ENCODE data around the gene SLC25A38. TPM values are rescaled to one million over a fixed set of nuclear protein-coding genes. Genes with fewer than 3 reads are reported as not detected.

Gene SLC25A38
- total and polyA plus RNA-seq, 4 donors: 18.0 to 31.2 (median 22.1) TPM

DNA sequence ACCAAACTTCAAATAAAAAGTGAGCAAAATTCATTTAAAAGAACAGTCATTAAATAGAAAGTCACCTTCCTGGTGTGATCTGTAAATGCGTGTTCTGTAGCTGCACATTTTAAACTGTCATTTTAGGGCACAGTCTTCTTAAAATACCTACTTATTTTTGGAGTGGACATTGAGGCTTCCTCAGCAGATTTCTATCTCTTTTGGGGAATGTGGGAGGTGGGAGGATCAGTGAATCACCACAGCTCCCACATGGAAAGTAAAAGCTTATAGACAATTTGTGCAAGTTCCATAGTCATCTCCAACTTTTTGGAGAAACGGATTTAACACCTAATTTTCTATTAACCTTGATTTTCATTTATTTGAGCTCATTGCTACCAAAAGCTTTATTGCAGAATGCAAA lies 63.3 kb downstream of the SLC25A38 start:
- no peak overlapping the region for H3K27ac ChIP-seq (ENCODE audit: low read depth in 1 of 2, low read length in 2 of 2)
- H3K4me1 ChIP-seq (ENCODE audit: control insufficient read depth in 1 of 2, insufficient read depth in 2 of 2, low read length in 2 of 2): no peaks in the 10 kb centered on the region
- intact Hi-C loops (cut with DNase I): no loop called here
- no peak overlapping the region for H3K4me3 ChIP-seq (ENCODE audit: low read length in 2 of 2)
- DNase-seq: no peak
- WGBS, 2 donors: 82 to 90% methylated on average over 2 of the region's 2 CpGs
- ATAC-seq (ENCODE audit: low FRiP score): no peak
- no peaks in the 10 kb centered on the region for H3K27me3 ChIP-seq (ENCODE audit: control insufficient read depth in 1 of 2, insufficient read depth in 2 of 2, low read length in 1 of 2)
- H3K9me3 ChIP-seq (ENCODE audit: control insufficient read depth, low read length): no peaks in the 10 kb centered on the region
- H3K36me3 ChIP-seq (ENCODE audit: control insufficient read depth in 1 of 2, insufficient read depth in 2 of 2, low read length in 1 of 2): no peaks in the 10 kb centered on the region

Other genes starting within 250 kb of the SLC25A38 start
- 100 to 1,000 TPM in 1 of 2 donors, 10 to 100 TPM in 1; 41.9 to 117 TPM for gene CSRNP1, start 229.8 kb upstream of the SLC25A38 start, total RNA-seq
- 10 to 100 TPM; 15.8 to 27.3 TPM for gene CSRNP1, start 229.8 kb upstream of the SLC25A38 start, polyA plus RNA-seq
- under 1 TPM in 1 of 2 donors, not detected in 1; 0.19 TPM for gene XIRP1, start 190.8 kb upstream of the SLC25A38 start, total RNA-seq
- gene XIRP1, start 190.8 kb upstream of the SLC25A38 start, polyA plus RNA-seq: under 1 TPM; 0.13 to 0.75 TPM
- 1 to 10 TPM in 1 of 2 donors, under 1 TPM in 1; 0.94 to 6.5 TPM for gene CX3CR1, start 103.3 kb upstream of the SLC25A38 start, total RNA-seq
- gene CX3CR1, start 103.3 kb upstream of the SLC25A38 start, polyA plus RNA-seq: under 1 TPM; 0.18 to 0.50 TPM
- gene CCR8, start 53.7 kb upstream of the SLC25A38 start, total RNA-seq: not detected
- not detected for gene CCR8, start 53.7 kb upstream of the SLC25A38 start, polyA plus RNA-seq
- gene RPSA, start 23.4 kb downstream of the SLC25A38 start, total RNA-seq: 100 to 1,000 TPM; 479 to 672 TPM
- 1,000 to 10,000 TPM; 1,232 to 1,557 TPM for gene RPSA, start 23.4 kb downstream of the SLC25A38 start, polyA plus RNA-seq
- under 1 TPM in 1 of 2 donors, not detected in 1; 0.23 TPM for gene MOBP, start 84.3 kb downstream of the SLC25A38 start, total RNA-seq
- under 1 TPM in 1 of 2 donors, not detected in 1; 0.03 TPM for gene MOBP, start 84.3 kb downstream of the SLC25A38 start, polyA plus RNA-seq